Measurements from ENCODE around the gene SPRY1.

Gene SPRY1

DNA sequence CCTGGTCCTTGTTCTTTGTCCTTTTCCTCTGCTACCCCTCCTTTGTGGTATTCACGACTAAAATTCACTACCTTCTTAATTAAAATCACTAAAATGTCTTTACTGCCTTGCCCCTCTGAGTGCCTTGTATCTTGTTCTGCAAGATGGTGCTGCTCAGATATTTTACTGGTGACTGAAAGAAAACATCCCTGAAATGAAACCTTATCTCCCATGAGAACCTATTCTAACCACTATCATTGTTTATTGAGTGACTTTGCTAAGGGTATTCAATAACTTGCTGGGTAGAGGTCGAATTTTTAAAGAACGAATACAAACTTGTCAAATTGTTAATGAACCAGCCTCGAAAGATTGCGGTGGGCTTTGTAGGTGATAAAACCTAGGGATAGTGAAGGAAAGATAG lies 52.8 kb downstream of the SPRY1 start:
- DNase-seq = no peak

DNA sequence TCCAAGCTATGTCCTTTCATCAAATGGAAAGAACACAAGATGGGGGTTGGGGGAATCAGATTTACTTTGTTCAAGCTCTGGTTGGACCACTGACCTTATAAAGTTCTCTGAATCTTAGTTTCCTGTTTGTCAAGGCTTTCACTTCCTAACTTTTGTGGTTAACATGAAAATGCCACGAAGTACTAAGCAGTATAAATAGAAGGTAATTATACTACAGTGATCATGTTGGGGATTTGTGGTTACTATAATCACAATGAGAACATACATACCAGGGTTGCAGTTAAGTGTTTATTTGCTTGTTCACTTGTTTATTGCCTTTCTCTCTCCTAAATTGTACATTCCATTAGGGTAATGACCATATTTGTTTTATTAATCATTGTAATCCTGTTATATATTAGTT lies 53.2 kb downstream of the SPRY1 start:
- DNase-seq = no peak

DNA sequence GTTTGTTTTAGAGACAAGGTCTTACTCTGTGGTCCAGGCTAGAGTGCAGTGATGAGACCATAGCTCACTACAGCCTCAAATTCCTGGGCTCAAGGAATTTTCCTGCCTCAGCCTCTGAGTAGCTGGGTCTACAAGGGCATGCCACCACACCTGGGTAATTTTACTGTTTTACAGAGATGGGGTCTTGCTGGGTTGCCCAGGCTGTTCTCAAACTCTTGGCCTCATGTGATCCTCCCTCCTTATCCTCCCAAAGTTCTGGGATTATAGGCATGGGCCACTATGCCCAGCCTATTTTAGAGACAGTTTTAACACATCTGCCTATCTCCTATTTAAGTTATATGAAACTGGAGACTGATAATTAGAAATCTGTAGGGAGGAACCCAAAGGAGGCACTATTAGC lies 53.8 kb downstream of the SPRY1 start:
- no peak for DNase-seq

DNA sequence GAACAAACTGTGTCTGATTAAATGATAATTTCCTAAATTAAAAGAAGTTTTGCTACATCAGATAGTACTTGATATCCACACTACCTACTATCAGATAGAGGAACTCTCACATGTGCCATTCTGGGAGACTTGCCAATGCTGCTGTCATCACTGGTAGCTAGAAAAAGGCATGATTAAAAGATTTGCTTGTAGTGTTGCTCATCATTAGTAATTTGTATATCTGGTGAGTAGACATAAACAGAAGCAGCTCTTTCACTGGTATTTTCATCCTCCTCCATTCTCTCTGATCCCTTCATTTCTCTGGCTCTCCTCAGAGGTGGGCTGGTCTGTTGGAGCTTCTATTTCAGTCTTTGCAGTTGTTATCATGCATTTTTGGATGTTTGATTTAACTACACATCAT lies 56.0 kb downstream of the SPRY1 start:
- no peak for DNase-seq

DNA sequence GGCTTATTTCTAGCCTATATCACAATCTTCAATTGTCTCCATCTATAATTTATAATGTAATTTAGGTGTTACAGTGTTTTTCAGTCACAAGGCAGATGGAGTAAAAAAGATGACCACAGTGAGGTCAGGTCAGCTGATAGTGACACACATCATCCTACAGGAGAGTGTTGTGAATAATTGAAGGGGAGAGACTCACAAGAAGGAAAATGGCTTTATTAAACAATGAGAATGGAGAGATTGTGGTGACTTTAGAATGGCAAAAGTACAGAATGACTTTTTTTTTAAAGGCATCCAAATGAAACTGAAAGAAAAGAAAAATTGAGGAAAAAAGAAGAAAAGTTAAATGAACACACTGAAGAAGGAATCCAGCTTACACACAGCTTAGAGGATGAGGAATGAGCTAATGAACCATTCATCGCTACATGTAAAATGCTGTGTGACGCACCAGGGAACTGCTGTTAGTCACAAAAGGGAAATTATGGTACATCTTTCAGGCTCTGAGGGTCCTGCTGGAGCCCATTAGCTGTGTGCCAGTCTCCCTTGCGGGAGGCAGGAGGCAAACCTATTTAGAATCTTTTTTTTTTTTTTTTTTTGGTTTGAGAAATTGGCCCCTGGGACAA lies 56.6 kb downstream of the SPRY1 start:
- peak; percentile 33 for DNase-seq

All from NCI-H2227 treated with DMSO at 0.1 percent for 48 hours (cell line).